Measurements from ENCODE around the gene CEACAM1. TPM values are rescaled to one million over a fixed set of nuclear protein-coding genes. Genes with fewer than 3 reads are reported as not detected.

CEACAM1 gene
- total and polyA plus RNA-seq, 2 experiments from 2014 or later: 0.63 to 3.0 TPM

GRCh38 chr19:42532891-42533290 is 4.6 kb upstream of the CEACAM1 start (continued):
- TF ChIP-seq CTCF (conservative IDR thresholded peaks at IDR 0.05; ENCODE audit: low read depth in 2 of 2) (no peak), CREB1 (CRISPR knock-in tag; IDR thresholded peaks at IDR 0.05; ENCODE audit: low read depth) (no peak)

DNA sequence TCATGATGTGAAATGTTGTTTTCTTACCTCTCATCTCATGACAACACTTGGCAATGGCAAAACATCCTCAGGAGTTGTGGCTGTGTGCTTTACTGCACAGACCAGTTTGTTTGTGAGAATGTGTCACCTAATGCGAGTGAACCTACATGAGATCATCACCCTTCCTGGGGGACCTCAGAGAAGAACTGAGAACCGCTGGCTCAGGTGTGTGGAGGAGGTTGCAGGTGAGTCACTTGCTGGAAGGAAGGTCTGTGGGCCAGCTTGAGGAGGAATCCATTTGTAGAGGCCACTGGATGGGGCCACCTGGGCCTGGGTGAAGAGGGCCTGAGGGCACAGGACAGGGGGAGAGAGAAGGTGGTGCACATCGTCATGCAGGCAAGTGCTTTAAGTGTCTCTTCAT is 3.0 kb upstream of the CEACAM1 start:
- H3K9me3 Mint-ChIP-seq: peaks cover 2% of the 10 kb centered on the region; the same call in 1 of the 3 replicates
- DNase-seq (ENCODE audit: low spot score) (no peak), ATAC-seq (no peak)
- Histone ChIP-seq H4K20me1 (replicated peaks; ENCODE audit: insufficient read depth) (no peaks in the 10 kb centered on the region), H3K79me2 (replicated peaks; ENCODE audit: insufficient read depth) (no peaks in the 10 kb centered on the region), H3K4me1 (ENCODE audit: insufficient read depth) (peaks cover 20% of the 10 kb centered on the region; the same call in 1 of the 2 replicates), H2AFZ (no peak overlapping the region), H3K4me2 (no peak overlapping the region), H3F3A (replicated peaks; ENCODE audit: low read depth) (no peaks in the 10 kb centered on the region), H3K9me2 (ENCODE audit: insufficient read depth) (no peaks in the 10 kb centered on the region), H3K36me3 (ENCODE audit: insufficient read depth) (no peaks in the 10 kb centered on the region), H3K27me3 (ENCODE audit: insufficient read depth) (no peaks in the 10 kb centered on the region), H3K27ac (ENCODE audit: low read depth) (no peak overlapping the region), H3K4me3 (no peak overlapping the region)
- no peak overlapping the region for H3K4me3 Mint-ChIP-seq
- no peak overlapping the region for H3K27ac Mint-ChIP-seq
- no peaks in the 10 kb centered on the region; the same call in 2 of the 3 replicates for H3K36me3 Mint-ChIP-seq (ENCODE audit: low read depth)
- peaks cover 27% of the 10 kb centered on the region; the same call in 2 of the 3 replicates for H3K4me1 Mint-ChIP-seq
- TF ChIP-seq, protein P1, sequence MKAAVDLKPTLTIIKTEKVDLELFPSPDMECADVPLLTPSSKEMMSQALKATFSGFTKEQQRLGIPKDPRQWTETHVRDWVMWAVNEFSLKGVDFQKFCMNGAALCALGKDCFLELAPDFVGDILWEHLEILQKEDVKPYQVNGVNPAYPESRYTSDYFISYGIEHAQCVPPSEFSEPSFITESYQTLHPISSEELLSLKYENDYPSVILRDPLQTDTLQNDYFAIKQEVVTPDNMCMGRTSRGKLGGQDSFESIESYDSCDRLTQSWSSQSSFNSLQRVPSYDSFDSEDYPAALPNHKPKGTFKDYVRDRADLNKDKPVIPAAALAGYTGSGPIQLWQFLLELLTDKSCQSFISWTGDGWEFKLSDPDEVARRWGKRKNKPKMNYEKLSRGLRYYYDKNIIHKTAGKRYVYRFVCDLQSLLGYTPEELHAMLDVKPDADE (IDR thresholded peaks at IDR 0.05): no peak
- TF ChIP-seq ZNF114 (CRISPR knock-in tag; IDR thresholded peaks at IDR 0.05) (no peak), POLR2AphosphoS5 (IDR thresholded peaks at IDR 0.05; ENCODE audit: low read depth) (no peak), JUNB (IDR thresholded peaks at IDR 0.05; ENCODE audit: unreplicated experiment) (no peak)
- peaks cover 9% of the 10 kb centered on the region for H3K27me3 Mint-ChIP-seq (ENCODE audit: insufficient read depth, low read depth, poor library complexity)

- Mint-ChIP-seq H3K9me3 (peaks cover 2% of the 10 kb centered on the region; the same call in 1 of the 3 replicates), H3K4me1 (peaks cover 19% of the 10 kb centered on the region; the same call in 2 of the 3 replicates), H3K36me3 (ENCODE audit: low read depth) (no peaks in the 10 kb centered on the region; the same call in 2 of the 3 replicates), H3K27ac (peak overlapping the region; percentile 15; the same call in 1 of the 2 replicates), H3K27me3 (ENCODE audit: insufficient read depth, low read depth, poor library complexity) (peaks cover 12% of the 10 kb centered on the region), H3K4me3 (no peak overlapping the region)
- DNase-seq (ENCODE audit: low spot score) (peak; percentile 69), ATAC-seq (peak; percentile 94)
- no peak overlapping the region for H3K27ac ChIP-seq (ENCODE audit: low read depth)
- no peaks in the 10 kb centered on the region for H3K27me3 ChIP-seq (ENCODE audit: insufficient read depth)
- no peaks in the 10 kb centered on the region for H3K79me2 ChIP-seq (replicated peaks; ENCODE audit: insufficient read depth)
- H3K4me2 ChIP-seq: no peak overlapping the region
- no peaks in the 10 kb centered on the region for H3K9me2 ChIP-seq (ENCODE audit: insufficient read depth)
- no peaks in the 10 kb centered on the region for H3F3A ChIP-seq (replicated peaks; ENCODE audit: low read depth)
- no peaks in the 10 kb centered on the region for H4K20me1 ChIP-seq (replicated peaks; ENCODE audit: insufficient read depth)
- peak overlapping the region; percentile 85; the same call in 1 of the 2 replicates for H2AFZ ChIP-seq
- no peaks in the 10 kb centered on the region for H3K36me3 ChIP-seq (ENCODE audit: insufficient read depth)
- H3K4me1 ChIP-seq (ENCODE audit: insufficient read depth): peaks cover 11% of the 10 kb centered on the region; the same call in 1 of the 2 replicates
- no peak overlapping the region for H3K4me3 ChIP-seq
- TF ChIP-seq STAT1 (IDR thresholded peaks at IDR 0.05; ENCODE audit: unreplicated experiment) (no peak), POLR2AphosphoS5 (IDR thresholded peaks at IDR 0.05; ENCODE audit: low read depth) (no peak), EZH2 (IDR thresholded peaks at IDR 0.05; ENCODE audit: low read depth, unreplicated experiment) (no peak), EZH2phosphoT487 (IDR thresholded peaks at IDR 0.05; ENCODE audit: unreplicated experiment) (no peak), CTCF (conservative IDR thresholded peaks at IDR 0.05; ENCODE audit: low read depth in 2 of 2) (peak; percentile 93 to 99), ZNF114 (CRISPR knock-in tag; IDR thresholded peaks at IDR 0.05) (peak; percentile 8; the same call in 1 of the 2 replicates), REST (IDR thresholded peaks at IDR 0.05; ENCODE audit: unreplicated experiment) (no peak), JUNB (IDR thresholded peaks at IDR 0.05; ENCODE audit: unreplicated experiment) (no peak), NANOG (IDR thresholded peaks at IDR 0.05; ENCODE audit: borderline replicate concordance) (no peak)
These were observed 1.0 kb upstream of the CEACAM1 start for GRCh38 chr19:42529248-42529764.

Measured in GM23338 (cell line).